AG09309 (cell line): ENCODE measurements around the gene SLC17A7.

ENCODE experiments used
- DNase-seq: peaks from one replicate; pipeline ENCODE4 v3.0.0-alpha.2; 2010; ENCODE audit warnings: low read depth
- H3K4me3 ChIP-seq: 2 replicates; pipeline ENCODE4 v1.5.1; 2011; ENCODE audit warnings: mild to moderate bottlenecking, low read depth, low read length, moderate library complexity; ENCODE audit not compliant: control insufficient read depth
- TF ChIP-seq, protein P1 (sequence below): IDR thresholded peaks from 2 replicates; pipeline ENCODE4 v1.5.1; 2011; ENCODE audit warnings: mild to moderate bottlenecking, low read depth, low read length, inconsistent platforms; ENCODE audit not compliant: insufficient read depth, control insufficient read depth; ENCODE audit errors: missing control alignments

The SLC17A7 gene

DNA sequence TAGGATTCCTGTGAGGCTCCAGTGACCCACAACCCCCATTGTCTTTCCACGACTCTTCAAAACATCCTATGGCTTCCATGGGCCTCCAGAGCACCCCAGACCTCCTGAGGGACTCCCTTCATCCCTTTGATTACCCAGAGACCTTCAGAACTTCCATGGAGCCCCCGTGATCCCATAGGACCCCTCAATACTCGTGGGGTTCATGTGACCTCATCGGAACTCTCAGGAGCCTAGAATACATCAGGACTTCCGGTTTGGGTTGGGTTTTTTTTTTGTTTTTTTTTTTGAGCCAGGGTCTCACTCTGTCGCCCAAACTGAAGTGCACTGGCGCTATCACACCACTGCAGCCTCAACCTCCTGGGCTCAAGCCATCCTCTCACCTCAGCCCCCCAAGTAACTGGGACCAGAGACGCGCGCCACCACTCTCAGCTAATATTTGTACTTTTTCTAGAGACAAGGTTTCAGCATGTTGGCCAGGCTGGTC lies 12.5 kb upstream of the SLC17A7 start:
- peak overlapping the region; percentile 59 for H3K4me3 ChIP-seq
- no peak for DNase-seq
- TF ChIP-seq, protein P1, sequence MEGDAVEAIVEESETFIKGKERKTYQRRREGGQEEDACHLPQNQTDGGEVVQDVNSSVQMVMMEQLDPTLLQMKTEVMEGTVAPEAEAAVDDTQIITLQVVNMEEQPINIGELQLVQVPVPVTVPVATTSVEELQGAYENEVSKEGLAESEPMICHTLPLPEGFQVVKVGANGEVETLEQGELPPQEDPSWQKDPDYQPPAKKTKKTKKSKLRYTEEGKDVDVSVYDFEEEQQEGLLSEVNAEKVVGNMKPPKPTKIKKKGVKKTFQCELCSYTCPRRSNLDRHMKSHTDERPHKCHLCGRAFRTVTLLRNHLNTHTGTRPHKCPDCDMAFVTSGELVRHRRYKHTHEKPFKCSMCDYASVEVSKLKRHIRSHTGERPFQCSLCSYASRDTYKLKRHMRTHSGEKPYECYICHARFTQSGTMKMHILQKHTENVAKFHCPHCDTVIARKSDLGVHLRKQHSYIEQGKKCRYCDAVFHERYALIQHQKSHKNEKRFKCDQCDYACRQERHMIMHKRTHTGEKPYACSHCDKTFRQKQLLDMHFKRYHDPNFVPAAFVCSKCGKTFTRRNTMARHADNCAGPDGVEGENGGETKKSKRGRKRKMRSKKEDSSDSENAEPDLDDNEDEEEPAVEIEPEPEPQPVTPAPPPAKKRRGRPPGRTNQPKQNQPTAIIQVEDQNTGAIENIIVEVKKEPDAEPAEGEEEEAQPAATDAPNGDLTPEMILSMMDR = no peak

DNA sequence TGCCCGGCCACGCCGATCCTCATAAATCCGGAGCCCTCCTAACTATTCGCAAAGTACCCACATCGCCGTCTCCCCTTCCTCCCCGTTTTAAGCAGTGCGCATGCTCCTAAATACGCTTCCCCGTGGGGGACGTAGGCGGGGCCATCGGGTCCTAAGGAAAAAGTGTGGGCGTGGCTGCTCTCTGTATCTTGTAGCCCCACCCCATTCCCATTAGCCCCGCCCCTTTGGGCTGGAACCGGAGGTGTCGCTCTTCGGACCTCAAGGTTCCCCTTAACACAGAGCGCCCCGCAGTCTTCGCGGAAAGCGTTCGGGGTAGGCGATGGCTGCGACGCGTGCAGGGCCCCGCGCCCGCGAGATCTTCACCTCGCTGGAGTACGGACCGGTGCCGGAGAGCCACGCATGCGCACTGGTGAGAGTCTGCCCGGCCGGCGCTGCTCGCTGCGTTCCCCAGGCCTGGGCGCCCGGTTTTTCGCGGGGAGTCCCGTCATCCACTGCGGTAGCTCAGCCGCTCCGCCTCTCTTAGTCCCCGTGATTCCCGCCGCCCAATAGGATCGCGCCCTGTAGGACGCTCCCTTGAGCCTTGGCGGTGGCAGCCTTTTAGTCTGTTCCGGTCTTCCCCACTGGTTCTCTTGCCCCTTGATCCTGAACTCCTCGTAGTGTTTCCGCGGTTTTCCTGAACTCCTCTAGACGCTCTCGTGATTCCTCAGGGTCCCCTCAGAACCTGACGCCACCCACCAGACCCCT lies 11.9 kb upstream of the SLC17A7 start, which contains the start of gene ALDH16A1:
Gene ALDH16A1 (plus strand): TSS at position 213 of the 744 bp plus-strand sequence. CDS start 107 bp downstream, at position 320.
- DNase-seq = peak; percentile 89
- TF ChIP-seq, protein P1 = no peak
- peak within 1 kb of the TSS; percentile 59 for H3K4me3 ChIP-seq

DNA sequence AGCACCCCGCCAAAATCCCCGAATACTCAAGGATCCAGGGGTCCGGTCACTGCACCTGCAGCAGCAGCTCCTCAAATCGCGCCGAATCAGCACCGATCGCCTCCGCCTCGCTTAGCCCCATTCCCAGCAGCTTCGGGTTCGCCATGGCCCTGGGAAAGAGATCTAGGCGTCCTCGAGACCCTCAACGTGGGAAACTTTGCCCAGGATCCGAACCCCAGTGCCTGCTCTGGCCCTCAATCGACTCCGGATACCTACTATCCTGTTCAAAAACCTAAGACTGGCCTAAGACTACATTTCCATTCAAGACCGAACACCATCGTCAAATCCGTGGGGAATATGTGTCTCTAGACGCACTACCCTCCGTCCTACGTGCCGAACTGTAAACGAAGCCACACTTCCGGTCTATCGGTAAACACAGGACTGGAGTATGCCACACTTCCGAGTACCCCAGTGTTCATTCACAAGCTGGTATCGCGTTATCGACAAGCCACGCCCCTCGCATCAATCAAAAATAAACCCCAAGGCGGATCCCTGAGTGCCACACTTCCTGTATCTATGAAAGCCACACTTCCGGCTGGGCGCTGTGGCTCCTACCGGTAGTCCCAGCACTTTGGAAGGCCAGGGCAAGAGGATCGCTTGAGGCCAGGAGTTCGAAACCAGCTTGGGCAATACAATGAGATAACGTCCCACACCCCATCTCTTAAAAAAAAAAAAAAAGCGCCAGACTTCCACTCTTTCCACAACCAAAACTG lies 10.3 kb upstream of the SLC17A7 start, which contains the start of gene PIH1D1:
Gene PIH1D1 (minus strand): TSS at position 385 of the 752 bp plus-strand sequence. CDS start 240 bp downstream, at position 145.
- peak; percentile 97 for DNase-seq
- TF ChIP-seq, protein P1 = peak; percentile 25
- H3K4me3 ChIP-seq = peak within 1 kb of the TSS; percentile 95

DNA sequence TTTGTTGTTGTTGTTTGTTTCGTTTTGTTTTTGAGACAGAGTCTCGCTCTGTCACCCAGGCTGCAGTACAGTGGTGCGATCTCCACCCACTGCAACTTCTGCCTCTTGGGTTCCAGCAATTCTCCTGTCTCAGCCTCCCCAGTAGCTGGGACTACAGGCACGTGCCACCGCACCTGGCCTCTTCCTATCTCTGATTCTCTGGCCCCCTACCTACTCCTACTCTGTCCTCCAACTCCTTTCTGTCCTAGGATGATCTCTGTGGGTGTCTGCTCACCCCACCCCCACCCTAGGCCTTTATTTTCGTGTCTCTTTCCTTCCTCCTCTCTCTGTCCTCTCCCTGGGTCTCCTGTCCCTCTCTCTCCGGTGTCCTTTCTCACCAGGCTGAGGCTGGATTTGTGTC lies 9.1 kb upstream of the SLC17A7 start:
- no peak for DNase-seq
- TF ChIP-seq, protein P1 = no peak
- peak overlapping the region; percentile 95 for H3K4me3 ChIP-seq

DNA sequence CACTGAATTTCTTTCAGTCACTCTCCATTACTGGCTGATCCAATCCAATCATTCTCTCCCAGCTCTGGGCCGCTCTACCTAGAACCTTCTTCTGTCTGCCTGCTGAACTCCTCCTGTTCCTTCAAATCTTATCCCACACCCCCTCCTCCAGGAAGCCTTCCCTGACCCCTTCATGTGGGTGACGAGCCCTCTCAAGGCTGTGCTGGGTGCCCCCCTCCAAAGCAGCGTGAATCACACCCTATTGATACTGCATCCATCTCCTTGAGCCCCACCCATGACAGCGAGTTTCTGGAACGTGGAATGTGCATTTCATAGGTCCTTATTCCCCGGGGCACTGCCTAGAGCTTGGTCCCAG lies 7.1 kb upstream of the SLC17A7 start:
- DNase-seq = no peak
- TF ChIP-seq, protein P1 = no peak
- no peak overlapping the region for H3K4me3 ChIP-seq

DNA sequence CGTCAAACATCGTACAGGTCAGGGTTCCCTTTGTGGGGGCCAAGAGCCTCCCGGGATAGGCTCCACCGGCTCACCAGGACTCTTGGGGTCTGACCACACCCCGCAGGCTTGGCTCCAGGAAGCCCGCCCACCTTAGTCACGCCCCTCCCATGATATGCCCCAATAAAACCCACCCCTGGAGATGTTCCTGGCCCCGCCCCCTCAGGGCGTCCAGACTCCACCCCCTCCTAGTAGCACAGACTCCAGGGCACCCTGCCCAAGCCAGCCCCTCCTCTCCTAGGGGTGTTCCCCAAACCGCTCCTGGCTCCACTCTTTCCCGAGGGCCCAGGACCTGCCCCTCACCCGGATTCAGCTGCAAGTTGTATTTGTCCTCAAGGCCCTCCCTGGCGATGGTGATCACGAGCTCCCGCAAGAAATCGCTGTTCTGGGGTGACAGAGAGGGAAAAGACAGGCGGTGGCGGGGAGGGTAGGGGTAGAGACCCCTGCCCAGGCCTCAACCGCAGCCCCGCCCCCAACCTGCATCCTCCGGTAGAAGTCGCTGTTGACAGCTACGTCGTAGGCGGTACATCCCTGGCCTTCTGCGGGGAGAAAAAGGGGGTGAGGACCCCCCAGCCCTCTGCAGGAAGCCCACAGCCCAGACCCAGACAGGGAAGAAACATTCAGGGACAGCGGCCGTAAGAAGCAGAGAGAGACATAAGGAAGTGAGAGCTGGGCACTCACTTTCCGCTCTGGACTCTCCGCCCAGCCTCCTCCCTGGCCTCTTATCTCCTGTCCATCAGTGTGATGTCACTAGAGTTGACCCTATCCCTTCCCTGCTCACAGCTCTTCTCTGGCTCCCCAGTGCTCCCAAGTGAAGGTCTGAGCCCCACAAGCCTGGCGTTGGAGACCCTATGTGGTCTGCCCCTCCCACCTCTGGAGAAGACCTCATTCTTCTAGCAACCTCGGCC lies 6.4 kb upstream of the SLC17A7 start:
- TF ChIP-seq, protein P1 = no peak
- no peak for DNase-seq
- H3K4me3 ChIP-seq = no peak overlapping the region
